HepG2 (cell line): ENCODE measurements around the gene DNLZ.

Source experiments
- KLF16 ChIP-seq, 2 experiments: sonication (generic) in 1 of 2; formaldehyde crosslinking in 1 of 2; IDR thresholded peaks; 2 replicates each; pipeline versions ENCODE4 v1.6.1 to v1.8.0; 2016 to 2023; ENCODE audit warnings: missing genetic modification reagents in 2 of 2, missing compliant biosample characterization in 1 of 2
- MEIS1 ChIP-seq: sonication (generic); formaldehyde crosslinking; IDR thresholded peaks from 2 replicates; pipeline ENCODE4 v1.9.0; 2021; ENCODE audit warnings: mild to moderate bottlenecking, missing genetic modification reagents, moderate library complexity, borderline replicate concordance
- ZNF781 ChIP-seq: sonication (generic); formaldehyde crosslinking; IDR thresholded peaks from 2 replicates; pipeline ENCODE4 v1.5.1; 2020; ENCODE audit warnings: borderline replicate concordance, mild to moderate bottlenecking, missing genetic modification reagents; ENCODE audit errors: not compliant biosample characterization
- TF ChIP-seq, protein P1 (sequence below): sonication (generic); formaldehyde crosslinking; conservative IDR thresholded peaks from 2 replicates; pipeline ENCODE4 v1.4.0; 2020; ENCODE audit warnings: missing genetic modification reagents
- TF ChIP-seq, protein P2 (sequence below): sonication (generic); formaldehyde crosslinking; IDR thresholded peaks from 2 replicates; pipeline ENCODE4 v1.5.0; 2020; ENCODE audit warnings: mild to moderate bottlenecking, missing genetic modification reagents, moderate library complexity

DNA sequence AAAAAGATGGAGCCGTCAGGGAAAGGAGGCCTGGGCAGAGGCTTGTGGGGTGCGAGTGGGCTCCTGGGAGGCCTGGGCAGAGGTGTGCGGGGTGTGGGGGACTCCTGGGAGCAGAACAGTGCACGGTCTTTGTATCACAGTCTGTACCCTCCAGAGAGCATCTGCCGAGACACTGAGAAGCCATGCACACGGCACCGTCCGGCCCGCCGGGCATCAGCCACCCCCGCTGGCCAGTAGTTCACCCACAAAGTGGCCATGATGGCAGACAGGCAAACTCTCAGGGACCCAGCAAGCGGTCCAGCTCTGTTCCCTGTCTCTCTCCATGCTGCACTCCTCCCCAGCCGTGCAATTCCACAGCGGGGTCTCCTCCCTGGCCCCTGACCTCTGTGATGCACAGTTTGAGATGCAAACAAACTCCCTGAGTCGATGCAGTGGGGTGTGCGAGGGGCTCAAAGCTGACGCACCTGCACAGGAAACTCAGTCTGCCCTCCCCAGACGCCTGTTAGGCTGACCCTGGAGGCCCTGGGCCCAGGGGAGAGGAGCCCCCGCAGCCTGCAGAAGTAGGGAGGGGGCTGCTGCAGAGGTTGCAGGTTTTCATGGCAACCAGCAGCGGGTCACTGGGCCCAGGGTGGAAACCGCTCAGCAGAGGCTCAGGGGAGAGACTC lies 45.3 kb downstream of the DNLZ start:
- TF ChIP-seq ZNF781 (no peak), KLF16 (CRISPR knock-in tag; IDR thresholded peaks at IDR 0.05) (no peak), MEIS1 (CRISPR knock-in tag) (no peak)
- TF ChIP-seq, protein P1, sequence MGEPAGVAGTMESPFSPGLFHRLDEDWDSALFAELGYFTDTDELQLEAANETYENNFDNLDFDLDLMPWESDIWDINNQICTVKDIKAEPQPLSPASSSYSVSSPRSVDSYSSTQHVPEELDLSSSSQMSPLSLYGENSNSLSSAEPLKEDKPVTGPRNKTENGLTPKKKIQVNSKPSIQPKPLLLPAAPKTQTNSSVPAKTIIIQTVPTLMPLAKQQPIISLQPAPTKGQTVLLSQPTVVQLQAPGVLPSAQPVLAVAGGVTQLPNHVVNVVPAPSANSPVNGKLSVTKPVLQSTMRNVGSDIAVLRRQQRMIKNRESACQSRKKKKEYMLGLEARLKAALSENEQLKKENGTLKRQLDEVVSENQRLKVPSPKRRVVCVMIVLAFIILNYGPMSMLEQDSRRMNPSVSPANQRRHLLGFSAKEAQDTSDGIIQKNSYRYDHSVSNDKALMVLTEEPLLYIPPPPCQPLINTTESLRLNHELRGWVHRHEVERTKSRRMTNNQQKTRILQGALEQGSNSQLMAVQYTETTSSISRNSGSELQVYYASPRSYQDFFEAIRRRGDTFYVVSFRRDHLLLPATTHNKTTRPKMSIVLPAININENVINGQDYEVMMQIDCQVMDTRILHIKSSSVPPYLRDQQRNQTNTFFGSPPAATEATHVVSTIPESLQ: no peak
- TF ChIP-seq, protein P2, sequence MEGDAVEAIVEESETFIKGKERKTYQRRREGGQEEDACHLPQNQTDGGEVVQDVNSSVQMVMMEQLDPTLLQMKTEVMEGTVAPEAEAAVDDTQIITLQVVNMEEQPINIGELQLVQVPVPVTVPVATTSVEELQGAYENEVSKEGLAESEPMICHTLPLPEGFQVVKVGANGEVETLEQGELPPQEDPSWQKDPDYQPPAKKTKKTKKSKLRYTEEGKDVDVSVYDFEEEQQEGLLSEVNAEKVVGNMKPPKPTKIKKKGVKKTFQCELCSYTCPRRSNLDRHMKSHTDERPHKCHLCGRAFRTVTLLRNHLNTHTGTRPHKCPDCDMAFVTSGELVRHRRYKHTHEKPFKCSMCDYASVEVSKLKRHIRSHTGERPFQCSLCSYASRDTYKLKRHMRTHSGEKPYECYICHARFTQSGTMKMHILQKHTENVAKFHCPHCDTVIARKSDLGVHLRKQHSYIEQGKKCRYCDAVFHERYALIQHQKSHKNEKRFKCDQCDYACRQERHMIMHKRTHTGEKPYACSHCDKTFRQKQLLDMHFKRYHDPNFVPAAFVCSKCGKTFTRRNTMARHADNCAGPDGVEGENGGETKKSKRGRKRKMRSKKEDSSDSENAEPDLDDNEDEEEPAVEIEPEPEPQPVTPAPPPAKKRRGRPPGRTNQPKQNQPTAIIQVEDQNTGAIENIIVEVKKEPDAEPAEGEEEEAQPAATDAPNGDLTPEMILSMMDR (CRISPR knock-in tag): no peak
